HEK293 (cell line): ENCODE measurements around the gene CSNK1A1.
A peak's percentile ranks its signal among the peaks of the same experiment; 100 is the strongest.

Experiments
- GLIS1 ChIP-seq: fragments of 450-650 bp; formaldehyde crosslinking; IDR thresholded peaks from 2 replicates; pipeline ENCODE4 v1.5.1; 2016; ENCODE audit warnings: missing biosample characterization, missing genetic modification characterization
- GLIS2 ChIP-seq: fragments of 450-650 bp; formaldehyde crosslinking; IDR thresholded peaks from 2 replicates; pipeline ENCODE4 v1.5.1; 2016; ENCODE audit warnings: missing biosample characterization, missing genetic modification characterization
- HIC1 ChIP-seq: fragments of 450-650 bp; formaldehyde crosslinking; IDR thresholded peaks from 2 replicates; pipeline ENCODE4 v1.5.1; 2016; ENCODE audit warnings: missing biosample characterization, missing genetic modification characterization
- HOXA7 ChIP-seq: sonication (generic); formaldehyde crosslinking; IDR thresholded peaks from 2 replicates; pipeline ENCODE4 v1.8.1; 2022; ENCODE audit warnings: missing genetic modification reagents, borderline replicate concordance
- MYNN ChIP-seq: fragments of 450-650 bp; formaldehyde crosslinking; IDR thresholded peaks from 2 replicates; pipeline ENCODE4 v1.5.1; 2016; ENCODE audit warnings: missing biosample characterization, missing genetic modification characterization, borderline replicate concordance
- OSR2 ChIP-seq: fragments of 450-650 bp; formaldehyde crosslinking; IDR thresholded peaks from 2 replicates; pipeline ENCODE4 v1.5.1; 2016; ENCODE audit warnings: missing biosample characterization, missing genetic modification characterization
- SP7 ChIP-seq: fragments of 450-650 bp; formaldehyde crosslinking; IDR thresholded peaks from 2 replicates; pipeline ENCODE4 v1.5.1; 2016; ENCODE audit warnings: missing biosample characterization, missing genetic modification characterization
- ZBTB10 ChIP-seq: fragments of 450-650 bp; formaldehyde crosslinking; IDR thresholded peaks from 2 replicates; pipeline ENCODE4 v1.5.1; 2016; ENCODE audit warnings: missing biosample characterization, missing genetic modification characterization
- ZBTB7A ChIP-seq: fragments of 450-650 bp; formaldehyde crosslinking; IDR thresholded peaks from 2 replicates; pipeline ENCODE4 v1.5.1; 2016; ENCODE audit warnings: low read depth, missing biosample characterization, missing genetic modification characterization
- ZFP37 ChIP-seq: fragments of 450-650 bp; formaldehyde crosslinking; IDR thresholded peaks from 2 replicates; pipeline ENCODE4 v1.5.1; 2016; ENCODE audit warnings: missing biosample characterization, missing genetic modification characterization
- ZIC2 ChIP-seq: fragments of 450-650 bp; formaldehyde crosslinking; IDR thresholded peaks from 2 replicates; pipeline ENCODE4 v1.5.1; 2016; ENCODE audit warnings: missing biosample characterization, missing genetic modification characterization
- ZNF324 ChIP-seq: fragments of 450-650 bp; formaldehyde crosslinking; IDR thresholded peaks from 2 replicates; pipeline ENCODE4 v1.5.1; 2016; ENCODE audit warnings: missing biosample characterization, missing genetic modification characterization
- ZNF341 ChIP-seq: fragments of 450-650 bp; formaldehyde crosslinking; IDR thresholded peaks from 2 replicates; pipeline ENCODE4; 2016; ENCODE audit warnings: low read depth, missing biosample characterization, missing genetic modification characterization
- ZNF366 ChIP-seq: fragments of 450-650 bp; formaldehyde crosslinking; conservative IDR thresholded peaks from 2 replicates; pipeline ENCODE4 v1.5.1; 2016; ENCODE audit warnings: missing biosample characterization, missing genetic modification characterization
- ZNF423 ChIP-seq: fragments of 450-650 bp; formaldehyde crosslinking; IDR thresholded peaks from 2 replicates; pipeline ENCODE4 v1.5.1; 2016; ENCODE audit warnings: missing biosample characterization, missing genetic modification characterization
- ZNF433 ChIP-seq: fragments of 450-650 bp; formaldehyde crosslinking; IDR thresholded peaks from 2 replicates; pipeline ENCODE4 v1.5.1; 2016; ENCODE audit warnings: missing biosample characterization, missing genetic modification characterization, low read depth
- ZNF529 ChIP-seq: fragments of 450-650 bp; formaldehyde crosslinking; IDR thresholded peaks from 2 replicates; pipeline ENCODE4 v1.5.1; 2017; ENCODE audit warnings: missing genetic modification characterization, missing biosample characterization; ENCODE audit not compliant: insufficient replicate concordance
- ZNF555 ChIP-seq: fragments of 450-650 bp; formaldehyde crosslinking; conservative IDR thresholded peaks from 2 replicates; pipeline ENCODE4 v1.5.1; 2017; ENCODE audit warnings: missing biosample characterization, mild to moderate bottlenecking, missing genetic modification characterization, inconsistent platforms
- ZNF600 ChIP-seq: fragments of 450-650 bp; formaldehyde crosslinking; IDR thresholded peaks from 2 replicates; pipeline ENCODE4 v1.5.1; 2016; ENCODE audit warnings: missing biosample characterization, missing genetic modification characterization
- ZNF660 ChIP-seq: fragments of 450-650 bp; IDR thresholded peaks from 2 replicates; pipeline ENCODE4 v1.5.1; 2018; ENCODE audit warnings: missing biosample characterization, mild to moderate bottlenecking, missing genetic modification characterization
- ZNF692 ChIP-seq: fragments of 450-650 bp; formaldehyde crosslinking; IDR thresholded peaks from 2 replicates; pipeline ENCODE4 v1.5.1; 2016; ENCODE audit warnings: missing biosample characterization, missing genetic modification characterization
- ZNF704 ChIP-seq: fragments of 450-650 bp; formaldehyde crosslinking; IDR thresholded peaks from 2 replicates; pipeline ENCODE4 v1.5.1; 2016; ENCODE audit warnings: missing biosample characterization, missing genetic modification characterization
- ZNF747 ChIP-seq: fragments of 450-650 bp; formaldehyde crosslinking; IDR thresholded peaks from 2 replicates; pipeline ENCODE4 v1.5.1; 2016; ENCODE audit warnings: missing biosample characterization, missing genetic modification characterization
- ZNF792 ChIP-seq: fragments of 450-650 bp; formaldehyde crosslinking; IDR thresholded peaks from 2 replicates; pipeline ENCODE4 v1.5.1; 2016; ENCODE audit warnings: missing biosample characterization, missing genetic modification characterization
- ZNF843 ChIP-seq: fragments of 450-650 bp; formaldehyde crosslinking; IDR thresholded peaks from 2 replicates; pipeline ENCODE4 v1.5.1; 2016; ENCODE audit warnings: missing biosample characterization, missing genetic modification characterization

Gene CSNK1A1

GRCh38 chr5:149471406-149472183 lies 79.6 kb downstream of the CSNK1A1 start (continued):
- TF ChIP-seq GLIS2 (tag by site-specific recombination) (peak; percentile 28; the same call in 1 of the 2 replicates), ZFP37 (0 out of 2 replicates have a peak, but pooled peaks have one; percentile 50), HIC1 (tag by site-specific recombination) (0 out of 2 replicates have a peak, but pooled peaks have one; percentile 25), ZNF341 (peak; percentile 86), ZIC2 (peak; percentile 60), ZNF660 (tag by site-specific recombination) (peak; percentile 62; the same call in 1 of the 2 replicates), ZNF529 (tag by site-specific recombination) (no peak), ZNF792 (tag by site-specific recombination) (no peak), ZNF843 (no peak), ZNF747 (no peak), OSR2 (tag by site-specific recombination) (peak; percentile 67), ZNF423 (tag by site-specific recombination) (peak; percentile 63; the same call in 1 of the 2 replicates), ZNF366 (tag by site-specific recombination) (peak; percentile 34; the same call in 1 of the 2 replicates), ZBTB10 (no peak), GLIS1 (tag by site-specific recombination) (peak; percentile 48; the same call in 1 of the 2 replicates), HOXA7 (CRISPR knock-in tag) (no peak), ZNF324 (tag by site-specific recombination) (no peak), ZNF704 (no peak), SP7 (tag by site-specific recombination) (no peak), ZNF433 (tag by site-specific recombination) (no peak), ZNF692 (tag by site-specific recombination) (0 out of 2 replicates have a peak, but pooled peaks have one; percentile 29), ZNF555 (tag by site-specific recombination) (no peak), ZBTB7A (no peak), ZNF600 (peak; percentile 95), MYNN (tag by site-specific recombination) (no peak)
